ENCODE data around the gene EHD1. TPM values are rescaled to one million over a fixed set of nuclear protein-coding genes. Genes with fewer than 3 reads are reported as not detected.
A peak's percentile ranks its signal among the peaks of the same experiment; 100 is the strongest.

EHD1 gene
- total and polyA plus RNA-seq, 9 of the 15 experiments (the other 6 are each of a cell fraction or from before 2014, with no cell fraction given), result 0.46 to 65.0 (median 16.4) TPM

GRCh38 chr11:64878223-64878493 is 263 bp downstream of the EHD1 start (continued):
- TF ChIP-seq HBP1 (CRISPR knock-in tag; IDR thresholded peaks at IDR 0.05) (0 out of 2 replicates have a peak, but pooled peaks have one; percentile 19), NONO (IDR thresholded peaks at IDR 0.05; ENCODE audit: low read depth in 2 of 2, low read length in 1 of 2) (0 out of 4 replicates have a peak, but pooled peaks of 1 of the 2 experiments have one; percentile 57), HDGF (IDR thresholded peaks at IDR 0.05) (no peak), RREB1 (CRISPR knock-in tag; IDR thresholded peaks at IDR 0.05) (peak; percentile 75; the same call in 1 of the 2 replicates), KDM1A (IDR thresholded peaks at IDR 0.05) (no peak), ELF1 (tag; IDR thresholded peaks at IDR 0.05) (no peak), ZNF165 (CRISPR knock-in tag; IDR thresholded peaks at IDR 0.05; ENCODE audit: borderline replicate concordance) (no peak), NR4A1 (CRISPR knock-in tag; IDR thresholded peaks at IDR 0.05) (0 out of 2 replicates have a peak, but pooled peaks have one; percentile 52), NR4A1 (tag; IDR thresholded peaks at IDR 0.05) (no peak), FOXK1 (CRISPR knock-in tag; IDR thresholded peaks at IDR 0.05; ENCODE audit: borderline replicate concordance) (peak; percentile 96), BRCA1 (IDR thresholded peaks at IDR 0.05) (no peak), BRCA1 (CRISPR knock-in tag; IDR thresholded peaks at IDR 0.05) (no peak), ZBTB9 (CRISPR knock-in tag; IDR thresholded peaks at IDR 0.05) (peak; percentile 76; the same call in 1 of the 2 replicates), ZNF274 (IDR thresholded peaks at IDR 0.05; ENCODE audit: borderline replicate concordance, low read depth, low read length) (no peak), MYNN (IDR thresholded peaks at IDR 0.05) (no peak), MYNN (CRISPR knock-in tag; IDR thresholded peaks at IDR 0.05) (no peak), TAF9B (IDR thresholded peaks at IDR 0.05; ENCODE audit: partially characterized antibody) (no peak), BCOR (IDR thresholded peaks at IDR 0.05) (0 out of 2 replicates have a peak, but pooled peaks have one; percentile 9), MBD1 (CRISPR knock-in tag; IDR thresholded peaks at IDR 0.05) (no peak)

Data from K562 (cell line).